H9 (cell line): ENCODE data around the gene MYDGF. TPM values are rescaled to one million over a fixed set of nuclear protein-coding genes. Genes with fewer than 3 reads are reported as not detected.
A peak's percentile ranks its signal among the peaks of the same experiment; 100 is the strongest.

Experiments used
- DNase-seq: peaks from one replicate; pipeline ENCODE4 v3.0.0-alpha.2; 2017
- H2AFZ ChIP-seq: one replicate; pipeline ENCODE4 v1.6.1; 2013; ENCODE audit warnings: mild to moderate bottlenecking, low read length, control low read depth, moderate library complexity
- H2AK5ac ChIP-seq: 2 replicates; pipeline ENCODE4 v1.6.1; 2013; ENCODE audit warnings: low read length, control low read depth, mixed read lengths; ENCODE audit not compliant: insufficient read length
- H2BK120ac ChIP-seq: one replicate; pipeline ENCODE4 v1.6.1; 2013; ENCODE audit warnings: low read depth, mild to moderate bottlenecking, low read length, control low read depth, inconsistent platforms; ENCODE audit not compliant: poor library complexity, severe bottlenecking
- H2BK12ac ChIP-seq: 2 replicates; pipeline ENCODE4 v1.6.1; 2013; ENCODE audit warnings: low read length, control low read depth, mixed read lengths, low read depth; ENCODE audit not compliant: insufficient read length
- H2BK15ac ChIP-seq: 2 replicates; pipeline ENCODE4 v1.6.1; 2013; ENCODE audit warnings: low read depth, low read length, control low read depth
- H2BK20ac ChIP-seq: one replicate; pipeline ENCODE4 v1.6.1; 2013; ENCODE audit warnings: low read depth, mild to moderate bottlenecking, low read length, control low read depth, inconsistent platforms; ENCODE audit not compliant: poor library complexity, severe bottlenecking
- H2BK5ac ChIP-seq: 2 replicates; pipeline ENCODE4 v1.6.1; 2013; ENCODE audit warnings: low read length, control low read depth, mixed read lengths; ENCODE audit not compliant: insufficient read length
- H3K14ac ChIP-seq: 2 replicates; pipeline ENCODE4 v1.6.1; 2013; ENCODE audit warnings: low read length, control low read depth; ENCODE audit not compliant: insufficient read depth
- H3K18ac ChIP-seq: 2 replicates; pipeline ENCODE4 v1.6.1; 2013; ENCODE audit warnings: low read depth, mild to moderate bottlenecking, mixed read lengths, low read length, control low read depth; ENCODE audit not compliant: insufficient read length
- H3K23ac ChIP-seq: 2 replicates; pipeline ENCODE4 v1.6.1; 2013; ENCODE audit warnings: low read length, control low read depth, mixed read lengths, low read depth; ENCODE audit not compliant: insufficient read length
- H3K23me2 ChIP-seq: 2 replicates; pipeline ENCODE4 v1.6.1; 2013; ENCODE audit warnings: low read depth, mild to moderate bottlenecking, mixed read lengths, low read length, control low read depth; ENCODE audit not compliant: insufficient read length, poor library complexity, severe bottlenecking
- H3K27ac ChIP-seq: 2 replicates; pipeline ENCODE4 v1.5.1; 2013; ENCODE audit warnings: low read length, control low read depth, mixed read lengths, low read depth; ENCODE audit not compliant: insufficient read length
- H3K27me3 ChIP-seq: 2 replicates; pipeline ENCODE4 v1.6.1; 2013; ENCODE audit warnings: low read length, control low read depth, inconsistent platforms; ENCODE audit not compliant: insufficient read depth
- H3K4ac ChIP-seq: 2 replicates; pipeline ENCODE4 v1.6.1; 2013; ENCODE audit warnings: low read depth, mild to moderate bottlenecking, control low read depth, inconsistent platforms, low read length, moderate library complexity
- H3K4me1 ChIP-seq: 2 replicates; pipeline ENCODE4 v1.6.1; 2013; ENCODE audit warnings: low read length, control low read depth, inconsistent platforms; ENCODE audit not compliant: insufficient read depth
- H3K4me2 ChIP-seq: 2 replicates; pipeline ENCODE4 v1.6.1; 2013; ENCODE audit warnings: low read length, control low read depth, mixed read lengths; ENCODE audit not compliant: insufficient read length, insufficient read depth
- H3K56ac ChIP-seq: 2 replicates; pipeline ENCODE4 v1.6.1; 2013; ENCODE audit warnings: low read depth, mild to moderate bottlenecking, mixed read lengths, low read length, control low read depth; ENCODE audit not compliant: insufficient read length
- H3K79me1 ChIP-seq: 2 replicates; pipeline ENCODE4 v1.6.1; 2013; ENCODE audit warnings: low read depth, mild to moderate bottlenecking, moderate library complexity, low read length, control low read depth, inconsistent platforms; ENCODE audit not compliant: insufficient read depth, poor library complexity, severe bottlenecking
- H3K79me2 ChIP-seq: 2 replicates; pipeline ENCODE4 v1.6.1; 2013; ENCODE audit warnings: low read length, control low read depth, inconsistent platforms; ENCODE audit not compliant: insufficient read depth
- H3K9ac ChIP-seq: 2 replicates; pipeline ENCODE4 v1.6.1; 2013; ENCODE audit warnings: low read length, control low read depth, mixed read lengths; ENCODE audit not compliant: insufficient read length; ENCODE audit errors: extremely low read depth
- H3K9me3 ChIP-seq: one replicate; pipeline ENCODE4 v1.6.1; 2013; ENCODE audit warnings: low read depth, low read length, inconsistent platforms; ENCODE audit not compliant: control insufficient read depth
- H3T11ph ChIP-seq: one replicate; pipeline ENCODE4 v1.6.1; 2013; ENCODE audit warnings: mild to moderate bottlenecking, low read length, control low read depth, inconsistent platforms
- H4K20me1 ChIP-seq: one replicate; pipeline ENCODE4 v1.6.1; 2013; ENCODE audit not compliant: control insufficient read depth, insufficient read length, insufficient read depth
- H4K5ac ChIP-seq: 2 replicates; pipeline ENCODE4 v1.6.1; 2013; ENCODE audit warnings: low read depth, mild to moderate bottlenecking, mixed read lengths, low read length, control low read depth; ENCODE audit not compliant: insufficient read length
- H4K8ac ChIP-seq: replicated peaks from 2 replicates; pipeline ENCODE4 v1.6.1; 2013; ENCODE audit warnings: low read length, control low read depth, mixed read lengths, low read depth; ENCODE audit not compliant: insufficient read length
- H4K91ac ChIP-seq: 2 replicates; pipeline ENCODE4 v1.6.1; 2013; ENCODE audit warnings: low read depth, mild to moderate bottlenecking, moderate library complexity, mixed read lengths, low read length, control low read depth; ENCODE audit not compliant: insufficient read length
- H3K27ac Mint-ChIP-seq, 3 experiments: 2 replicates in 2 of 3; 3 replicates in 1 of 3; pipeline ENCODE4 v1.8.0; 2020 to 2021; ENCODE audit warnings: mixed read lengths in 3 of 3, mild to moderate bottlenecking in 1 of 3, moderate library complexity in 1 of 3
- H3K27me3 Mint-ChIP-seq: 2 replicates; pipeline ENCODE4 v1.8.0; 2021; ENCODE audit warnings: low read depth, mild to moderate bottlenecking, moderate library complexity, mixed read lengths
- H3K36me3 Mint-ChIP-seq, 3 experiments: 2 replicates in 2 of 3; 3 replicates in 1 of 3; pipeline ENCODE4 v1.8.0; 2020 to 2021; ENCODE audit warnings: low read depth in 3 of 3, mixed read lengths in 3 of 3; ENCODE audit not compliant: insufficient read depth in 1 of 3
- H3K4me1 Mint-ChIP-seq, 2 experiments: 2 replicates each; pipeline ENCODE4 v1.8.0; 2020; ENCODE audit warnings: mixed read lengths in 2 of 2
- H3K4me3 Mint-ChIP-seq, 2 experiments: 2 replicates in 1 of 2; 3 replicates in 1 of 2; pipeline ENCODE4 v1.8.0; 2020 to 2021; ENCODE audit warnings: mild to moderate bottlenecking in 2 of 2, mixed read lengths in 2 of 2, moderate library complexity in 1 of 2
- H3K9me3 Mint-ChIP-seq, 2 experiments: 2 replicates in 1 of 2; 3 replicates in 1 of 2; pipeline ENCODE4 v1.8.0; 2020; ENCODE audit warnings: mild to moderate bottlenecking in 2 of 2, mixed read lengths in 2 of 2, moderate library complexity in 1 of 2
- WGBS: extraction: QIAGEN DNeasy Blood & Tissue Kit; methylation state at CpG from one replicate; pipeline ENCODE4 v1.1.7; 2013; ENCODE audit warnings: missing lambda C conversion rate, low lambda C conversion rate, mixed read lengths; ENCODE audit not compliant: insufficient read length; ENCODE audit errors: extremely low coverage; 5-methylcytosine and 5-hydroxymethylcytosine counted together
- total RNA-seq: library from RNA; stranded (reverse); gene quantifications from 2 replicates; pipeline ENCODE4 v1.2.1, GENCODE V29; 2021
- TF ChIP-seq, protein P1 (sequence below): fragments of 200-600 bp; sonication (generic); conservative IDR thresholded peaks from 3 replicates; pipeline ENCODE4 v1.8.0; 2021; ENCODE audit warnings: antibody characterized with exemption, mild to moderate bottlenecking

MYDGF gene
- total RNA-seq, 1 experiment from 2014 or later = 43.4 TPM

DNA sequence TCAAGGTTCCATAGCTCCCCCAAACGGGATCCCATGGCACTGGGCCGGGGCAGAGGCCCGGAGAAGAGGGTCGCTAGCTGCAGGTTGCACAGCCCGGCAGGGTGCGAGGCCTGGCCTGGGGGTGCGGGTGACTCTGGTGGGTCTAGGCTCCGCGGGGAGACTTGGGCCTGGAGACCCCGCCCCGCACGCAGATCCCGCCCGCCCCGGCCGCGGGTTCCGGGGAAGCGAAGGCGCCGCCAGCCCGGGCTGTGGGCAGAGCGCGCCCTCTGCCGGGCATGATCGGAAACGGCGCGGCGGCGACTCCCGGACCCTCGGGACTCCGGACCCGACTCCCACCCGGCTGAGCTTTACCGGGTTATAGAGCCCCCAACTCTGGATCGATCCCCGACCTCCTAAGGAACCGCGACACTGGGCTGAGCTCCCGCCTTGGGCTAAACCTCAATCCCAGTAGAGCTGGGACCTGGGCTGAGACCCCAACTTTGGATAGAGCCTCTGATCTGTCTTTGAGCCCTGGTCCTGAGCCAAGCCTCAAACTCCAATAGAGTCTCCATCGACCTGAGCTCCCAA is 33.9 kb downstream of the MYDGF start:
- H4K91ac ChIP-seq = no peak overlapping the region
- Mint-ChIP-seq H3K4me3 (peak overlapping the region; percentile 55 to 74), H3K27me3 (peaks cover 38% of the 10 kb centered on the region), H3K4me1 (peaks cover 10 to 19% of the 10 kb centered on the region in 2 experiments), H3K27ac (no peak overlapping the region), H3K36me3 (no peaks in the 10 kb centered on the region), H3K9me3 (peaks cover 0 to 3% of the 10 kb centered on the region in 2 experiments; a peak in 2 of 5 replicates)
- TF ChIP-seq, protein P1, sequence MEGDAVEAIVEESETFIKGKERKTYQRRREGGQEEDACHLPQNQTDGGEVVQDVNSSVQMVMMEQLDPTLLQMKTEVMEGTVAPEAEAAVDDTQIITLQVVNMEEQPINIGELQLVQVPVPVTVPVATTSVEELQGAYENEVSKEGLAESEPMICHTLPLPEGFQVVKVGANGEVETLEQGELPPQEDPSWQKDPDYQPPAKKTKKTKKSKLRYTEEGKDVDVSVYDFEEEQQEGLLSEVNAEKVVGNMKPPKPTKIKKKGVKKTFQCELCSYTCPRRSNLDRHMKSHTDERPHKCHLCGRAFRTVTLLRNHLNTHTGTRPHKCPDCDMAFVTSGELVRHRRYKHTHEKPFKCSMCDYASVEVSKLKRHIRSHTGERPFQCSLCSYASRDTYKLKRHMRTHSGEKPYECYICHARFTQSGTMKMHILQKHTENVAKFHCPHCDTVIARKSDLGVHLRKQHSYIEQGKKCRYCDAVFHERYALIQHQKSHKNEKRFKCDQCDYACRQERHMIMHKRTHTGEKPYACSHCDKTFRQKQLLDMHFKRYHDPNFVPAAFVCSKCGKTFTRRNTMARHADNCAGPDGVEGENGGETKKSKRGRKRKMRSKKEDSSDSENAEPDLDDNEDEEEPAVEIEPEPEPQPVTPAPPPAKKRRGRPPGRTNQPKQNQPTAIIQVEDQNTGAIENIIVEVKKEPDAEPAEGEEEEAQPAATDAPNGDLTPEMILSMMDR = peak; percentile 97
- no peaks in the 10 kb centered on the region for H3K27me3 ChIP-seq
- H3K23me2 ChIP-seq = peaks cover 13% of the 10 kb centered on the region
- no peak overlapping the region for H2BK20ac ChIP-seq
- no peak overlapping the region for H4K5ac ChIP-seq
- no CpG with 5 or more reads among the region's 43 CpGs for WGBS
- no peaks in the 10 kb centered on the region for H4K20me1 ChIP-seq
- H3T11ph ChIP-seq = no peak overlapping the region
- H3K79me1 ChIP-seq = no peaks in the 10 kb centered on the region
- peak overlapping the region; percentile 34 for H3K4me2 ChIP-seq
- peak; percentile 82 for DNase-seq
- no peak overlapping the region for H3K56ac ChIP-seq
- H2AFZ ChIP-seq = no peak overlapping the region
- no peak overlapping the region for H2BK5ac ChIP-seq
- no peak overlapping the region for H2AK5ac ChIP-seq
- no peaks in the 10 kb centered on the region for H3K79me2 ChIP-seq
- no peak overlapping the region for H3K14ac ChIP-seq
- H3K9me3 ChIP-seq = no peaks in the 10 kb centered on the region
- H3K4ac ChIP-seq = no peak overlapping the region
- H2BK15ac ChIP-seq = no peak overlapping the region
- no peaks in the 10 kb centered on the region for H3K4me1 ChIP-seq
- no peak overlapping the region for H3K23ac ChIP-seq
- H3K9ac ChIP-seq = no peak overlapping the region
- no peak overlapping the region for H2BK12ac ChIP-seq
- no peak overlapping the region for H2BK120ac ChIP-seq
- no peak overlapping the region for H4K8ac ChIP-seq
- no peak overlapping the region for H3K27ac ChIP-seq
- H3K18ac ChIP-seq = peak overlapping the region; percentile 83
